Measurements from ENCODE around the gene SLC25A2. TPM values are rescaled to one million over a fixed set of nuclear protein-coding genes. Genes with fewer than 3 reads are reported as not detected.

SLC25A2 gene
- total and polyA plus RNA-seq, 2 of the 13 experiments (the other 11 are each of a cell fraction or from before 2014, with no cell fraction given), result 0.13 TPM; not detected in 1

GRCh38 chr5:141349917-141350619, 46.2 kb upstream of the SLC25A2 start, which contains the start of gene PCDHGB1:
Gene PCDHGB1, plus strand, starts transcription at chr5:141350099. Its CDS starts 162 bp downstream, at chr5:141350261.
- Histone ChIP-seq H3K36me3 (replicated peaks in 1 of 2; ENCODE audit: control insufficient read depth in 1 of 2, insufficient read depth in 2 of 2, low read length in 2 of 2) (no peaks in the 10 kb centered on the region), H3K9ac (ENCODE audit: insufficient read depth, low read depth, low read length) (peak within 1 kb of the TSS; percentile 20; the same call in 1 of the 2 replicates), H3K4me3 (replicated peaks in 1 of 3; ENCODE audit: insufficient read depth in 1 of 3, low read depth in 2 of 3, low read length in 3 of 3) (peak within 1 kb of the TSS; percentile 49 to 71 (median 61)), H3K27ac (ENCODE audit: extremely low read length, insufficient read depth, low read length) (no peak within 1 kb of the TSS), H3K4me2 (ENCODE audit: low read depth, low read length) (peak within 1 kb of the TSS; percentile 81), H3K4me1 (ENCODE audit: insufficient read depth, low read length) (no peaks in the 10 kb centered on the region; the same call in 1 of the 2 replicates), H4K20me1 (ENCODE audit: insufficient read depth, low read length) (no peaks in the 10 kb centered on the region), H3K27me3 (ENCODE audit: control insufficient read depth in 1 of 2, insufficient read depth in 2 of 2, low read length in 2 of 2) (no peaks in the 10 kb centered on the region; a peak in 1 of 5 replicates), H3K79me2 (ENCODE audit: insufficient read depth, low read length) (no peaks in the 10 kb centered on the region), H3K9me3 (ENCODE audit: low read length) (peaks cover 12% of the 10 kb centered on the region; the same call in 1 of the 2 replicates), H2AFZ (ENCODE audit: low read length) (peak within 1 kb of the TSS; percentile 93)
- ATAC-seq (peak; percentile 98), DNase-seq (ENCODE audit: low spot score) (peak; percentile 75), FAIRE-seq (peak; percentile 77)
- BruUV-seq (replicated peaks), result no TSS peak
- CTCF ChIA-PET (ENCODE audit: low intra/inter-chr PET ratio, low total read pairs), result interaction anchor here (0.9 to 1.4 kb wide), 5 partner anchors 162 to 214 kb away, joined by 4 to 9 read pairs (median 5); no protein-coding TSS in a partner anchor
- WGBS (ENCODE audit: low lambda C conversion rate), result 22% methylated on average over 26 of the region's 29 CpGs
- in situ Hi-C loops (cut with HindIII; ENCODE audit: extremely low pct_ligation_motif_present, low pct_unique_long_range_greater_than_20kb), result loop anchor here (10.0 kb wide), 1 partner anchor 175 kb away; no protein-coding TSS in a partner anchor
- POLR2A ChIA-PET, result interaction anchor here (0.6 to 0.9 kb wide), 3 partner anchors 30 to 214 kb away, joined by 3 to 4 read pairs (median 3); partner anchors contain the start of gene TAF7
- intact Hi-C loops (cut with micrococcal nuclease; ENCODE audit: unreplicated experiment), result loop anchor here (10.0 kb wide), 1 partner anchor 175 kb away; no protein-coding TSS in a partner anchor
- TF ChIP-seq SRF (IDR thresholded peaks at IDR 0.05; ENCODE audit: low read depth, low read length) (peak; percentile 36; the same call in 1 of the 2 replicates), PHF21A (CRISPR knock-in tag; IDR thresholded peaks at IDR 0.05) (0 out of 2 replicates have a peak, but pooled peaks have one; percentile 23), MXD4 (CRISPR knock-in tag; IDR thresholded peaks at IDR 0.05) (no peak), ZNF574 (CRISPR knock-in tag; IDR thresholded peaks at IDR 0.05) (peak; percentile 59), POGZ (CRISPR knock-in tag; IDR thresholded peaks at IDR 0.05) (0 out of 2 replicates have a peak, but pooled peaks have one; percentile 19), ZNF589 (CRISPR knock-in tag; conservative IDR thresholded peaks at IDR 0.05) (no peak), KAT7 (CRISPR knock-in tag; IDR thresholded peaks at IDR 0.05; ENCODE audit: borderline replicate concordance) (no peak), POLR2G (IDR thresholded peaks at IDR 0.05; ENCODE audit: low read depth, low read length) (peak; percentile 56), ZNF7 (CRISPR knock-in tag; IDR thresholded peaks at IDR 0.05) (peak; percentile 78), ELF3 (CRISPR knock-in tag; IDR thresholded peaks at IDR 0.05) (peak; percentile 71), SALL1 (CRISPR knock-in tag; IDR thresholded peaks at IDR 0.05) (peak; percentile 8; the same call in 1 of the 2 replicates), POLR2A (IDR thresholded peaks at IDR 0.05; ENCODE audit: insufficient read depth in 1 of 2, low read depth in 2 of 2, low read length in 2 of 2) (peak in 1 of 2 experiments; percentile 50; a peak in 1 of 4 replicates), SAP130 (CRISPR knock-in tag; IDR thresholded peaks at IDR 0.05; ENCODE audit: low read depth) (peak; percentile 47), ZNF205 (CRISPR knock-in tag; IDR thresholded peaks at IDR 0.05) (0 out of 2 replicates have a peak, but pooled peaks have one; percentile 35), ZBTB20 (CRISPR knock-in tag; IDR thresholded peaks at IDR 0.05; ENCODE audit: borderline replicate concordance, low read depth) (no peak), ERF (CRISPR knock-in tag; IDR thresholded peaks at IDR 0.05) (peak; percentile 44; the same call in 1 of the 2 replicates), ZMYM4 (CRISPR knock-in tag; IDR thresholded peaks at IDR 0.05) (peak; percentile 60; the same call in 1 of the 2 replicates), ZNF772 (CRISPR knock-in tag; IDR thresholded peaks at IDR 0.05) (0 out of 2 replicates have a peak, but pooled peaks have one; percentile 39), KDM5A (IDR thresholded peaks at IDR 0.05; ENCODE audit: borderline replicate concordance, low read length) (no peak), KMT2B (CRISPR knock-in tag; IDR thresholded peaks at IDR 0.05) (peak; percentile 67; the same call in 1 of the 2 replicates), ZNF501 (CRISPR knock-in tag; IDR thresholded peaks at IDR 0.05) (no peak), ZBTB38 (CRISPR knock-in tag; IDR thresholded peaks at IDR 0.05) (peak; percentile 58), HOXA5 (CRISPR knock-in tag; IDR thresholded peaks at IDR 0.05) (0 out of 2 replicates have a peak, but pooled peaks have one; percentile 38), ZNF788 (CRISPR knock-in tag; IDR thresholded peaks at IDR 0.05; ENCODE audit: borderline replicate concordance) (0 out of 2 replicates have a peak, but pooled peaks have one; percentile 23)
